EH (cell line): ENCODE measurements around the gene BCAS3.

ENCODE experiments used
- DNase-seq: peaks from one replicate; pipeline ENCODE4 v3.0.0-alpha.2; 2015; ENCODE audit warnings: low read depth

The BCAS3 gene

GRCh38 chr17:61289408-61290385, 612.0 kb downstream of the BCAS3 start:
- no peak for DNase-seq

GRCh38 chr17:61291451-61292285, 614.0 kb downstream of the BCAS3 start:
- peak; percentile 67 for DNase-seq

GRCh38 chr17:61294286-61294685, 616.6 kb downstream of the BCAS3 start:
- peak; percentile 53 for DNase-seq

GRCh38 chr17:61294777-61295176, 617.1 kb downstream of the BCAS3 start:
- peak; percentile 86 for DNase-seq

GRCh38 chr17:61296058-61296457, 618.4 kb downstream of the BCAS3 start:
- no peak for DNase-seq

GRCh38 chr17:61299517-61300513, 622.2 kb downstream of the BCAS3 start:
- DNase-seq: no peak

GRCh38 chr17:61302953-61303816, 625.5 kb downstream of the BCAS3 start:
- DNase-seq: no peak

- DNase-seq: no peak
Measured at GRCh38 chr17:61303817-61304096, 626.1 kb downstream of the BCAS3 start.

- no peak for DNase-seq
Measured at GRCh38 chr17:61305024-61305423, 627.4 kb downstream of the BCAS3 start.

- DNase-seq: peak; percentile 13
Measured at GRCh38 chr17:61306003-61306402, 628.4 kb downstream of the BCAS3 start.

GRCh38 chr17:61307905-61308886, 630.5 kb downstream of the BCAS3 start:
- DNase-seq: peak; percentile 99

- DNase-seq: peak; percentile 94
Measured at GRCh38 chr17:61309362-61310256, 632.0 kb downstream of the BCAS3 start.

- peak; percentile 73 for DNase-seq
Measured at GRCh38 chr17:61310590-61310989, 632.9 kb downstream of the BCAS3 start.

- no peak for DNase-seq
Measured at GRCh38 chr17:61312406-61313295, 635.0 kb downstream of the BCAS3 start.

GRCh38 chr17:61313461-61314326, 636.0 kb downstream of the BCAS3 start:
- DNase-seq: no peak

- DNase-seq: peak; percentile 80
Measured at GRCh38 chr17:61314368-61315078, 636.9 kb downstream of the BCAS3 start.
